Naive thymus-derived CD4-positive, alpha-beta T cell (primary cell): ENCODE measurements around the gene ATF7IP. TPM values are rescaled to one million over a fixed set of nuclear protein-coding genes. Genes with fewer than 3 reads are reported as not detected.
"Not testable (repeated sequence)": the region's sequence is repeated elsewhere in the genome, so short reads cannot be mapped to it uniquely, and the experiment has no call there.

Experiments
- ATAC-seq: fragments of 150-1000 bp; cut with Tn5 transposase; 2 replicates; pipeline ENCODE4 v1.10.0; 2021; ENCODE audit warnings: mild to moderate bottlenecking, moderate library complexity
- CTCF ChIA-PET: fragments of 350-600 bp; sonication (Branson Sonifier 250); formaldehyde crosslinking; loops from one replicate; lab custom pipeline; 2021; ENCODE audit warnings: antibody characterized with exemption; lab: Charles Lee
- POLR2A ChIA-PET: fragments of 350-600 bp; sonication (Branson Sonifier 250); formaldehyde crosslinking; loops from one replicate; lab custom pipeline; 2021; ENCODE audit warnings: antibody characterized with exemption, inconsistent platforms; lab: Charles Lee
- DNase-seq, 9 donors: peaks; one replicate each; pipeline versions ENCODE4 v3.0.0 to v3.0.0-alpha.2; 2020 to 2022; ENCODE audit warnings: mixed read lengths in 1 of 9
- H3K27ac ChIP-seq: one replicate; pipeline ENCODE4 v1.7.0; 2013; ENCODE audit warnings: mild to moderate bottlenecking, low read depth, low read length, moderate library complexity
- H3K27me3 ChIP-seq, 2 donors: one replicate each; pipeline ENCODE4 v1.7.0; 2013; ENCODE audit warnings: low read length in 2 of 2, mild to moderate bottlenecking in 2 of 2, moderate library complexity in 2 of 2; ENCODE audit not compliant: control insufficient read depth in 2 of 2, insufficient read depth in 2 of 2
- H3K36me3 ChIP-seq, 3 experiments: 1 replicate in 2 of 3; 2 replicates in 1 of 3; pipeline ENCODE4 v1.7.0; 2013; ENCODE audit warnings: low read length in 3 of 3, mild to moderate bottlenecking in 3 of 3, moderate library complexity in 1 of 3; ENCODE audit not compliant: insufficient read depth in 3 of 3, control insufficient read depth in 2 of 3
- H3K4me1 ChIP-seq, 2 donors: one replicate each; pipeline ENCODE4 v1.7.0; 2013; ENCODE audit warnings: low read length in 2 of 2, mild to moderate bottlenecking in 2 of 2, moderate library complexity in 1 of 2; ENCODE audit not compliant: control insufficient read depth in 2 of 2, insufficient read depth in 2 of 2
- H3K4me3 ChIP-seq: 2 replicates; pipeline ENCODE4 v1.7.0; 2013; ENCODE audit warnings: mild to moderate bottlenecking, low read length
- H3K9me3 ChIP-seq, 3 experiments: 1 replicate in 2 of 3; 2 replicates in 1 of 3; pipeline ENCODE4 v1.7.0; 2013; ENCODE audit warnings: low read length in 3 of 3; ENCODE audit not compliant: control insufficient read depth in 2 of 3
- H3K27ac Mint-ChIP-seq, 9 donors: one replicate each; pipeline ENCODE4 v1.8.0; 2020 to 2022; ENCODE audit warnings: mixed read lengths in 9 of 9, mild to moderate bottlenecking in 8 of 9, moderate library complexity in 5 of 9, inconsistent platforms in 2 of 9
- H3K27me3 Mint-ChIP-seq, 5 donors: one replicate each; pipeline ENCODE4 v1.8.0; 2021 to 2022; ENCODE audit warnings: mixed read lengths in 5 of 5, mild to moderate bottlenecking in 1 of 5
- H3K36me3 Mint-ChIP-seq, 5 donors: one replicate each; pipeline ENCODE4 v1.8.0; 2020 to 2022; ENCODE audit warnings: mixed read lengths in 5 of 5, mild to moderate bottlenecking in 3 of 5, inconsistent platforms in 1 of 5
- H3K4me1 Mint-ChIP-seq, 7 donors: one replicate each; pipeline ENCODE4 v1.8.0; 2020 to 2022; ENCODE audit warnings: mixed read lengths in 7 of 7, mild to moderate bottlenecking in 3 of 7, inconsistent platforms in 1 of 7
- H3K4me3 Mint-ChIP-seq, 10 donors: one replicate each; pipeline ENCODE4 v1.8.0; 2020 to 2022; ENCODE audit warnings: mild to moderate bottlenecking in 10 of 10, mixed read lengths in 10 of 10, moderate library complexity in 6 of 10, inconsistent platforms in 2 of 10
- H3K9me3 Mint-ChIP-seq, 11 donors: one replicate each; pipeline ENCODE4 v1.8.0; 2020 to 2022; ENCODE audit warnings: mixed read lengths in 11 of 11, mild to moderate bottlenecking in 4 of 11, inconsistent platforms in 1 of 11, moderate library complexity in 1 of 11
- intact Hi-C, 2 donors: fragments of 100-400 bp; cut with micrococcal nuclease; formaldehyde crosslinking; loops; one replicate each; pipeline ENCODE4 v1.15.1; 2023
- polyA plus RNA-seq, 2 donors: library from polyadenylated mRNA; unstranded; fragments of 300-500 nt; fragmentation: Illumina TruSeq; gene quantifications; one replicate each; pipeline ENCODE4 v1.2.3, GENCODE V29; 2021
- total RNA-seq, 6 experiments: library from RNA in 5 of 6; stranded (reverse) in 5 of 6; gene quantifications; 1 replicate in 5 of 6; 2 replicates in 1 of 6; pipeline ENCODE4 v1.2.3 and lab custom pipeline; 2021 to 2026

The ATF7IP gene
- total and polyA plus RNA-seq, 7 experiments from 2014 or later, result 92.7 to 181 (median 134) TPM

GRCh38 chr12:14403293-14403692, 37.8 kb downstream of the ATF7IP start:
- Mint-ChIP-seq H3K4me3 (peak overlapping the region in 7 of 10 donors; percentile 28 to 68 (median 61)), H3K27ac (peak overlapping the region; percentile 28 to 92 (median 78)), H3K27me3 (no peaks in the 10 kb centered on the region), H3K4me1 (peaks cover 51 to 89% (median 77%) of the 10 kb centered on the region in 7 donors), H3K36me3 (peaks cover 0 to 25% (median 10%) of the 10 kb centered on the region in 5 donors), H3K9me3 (peaks cover 0 to 5% (median 0%) of the 10 kb centered on the region in 11 donors)
- CTCF ChIA-PET, result interaction anchor here (0.6 to 1.5 kb wide), 3 partner anchors 19 to 37 kb away, joined by 3 to 5 read pairs (median 3); no protein-coding TSS in a partner anchor
- intact Hi-C loops, result loop anchor here (1.0 kb wide), 2 partner anchors 8 to 9 kb away; no protein-coding TSS in a partner anchor
- DNase-seq (no peak), ATAC-seq (peak; percentile 24)
- H3K4me1 ChIP-seq, result peaks cover 57 to 58% of the 10 kb centered on the region in 2 donors
- peak overlapping the region; percentile 19 for H3K4me3 ChIP-seq
- H3K36me3 ChIP-seq, result no peaks in the 10 kb centered on the region
- H3K27me3 ChIP-seq, result no peaks in the 10 kb centered on the region
- POLR2A ChIA-PET, result interaction anchor here (1.7 to 3.9 kb wide), 2 partner anchors 12 to 37 kb away, joined by 9 to 15 read pairs; partner anchors contain the start of gene ATF7IP
- no peaks in the 10 kb centered on the region for H3K9me3 ChIP-seq
- peak overlapping the region; percentile 39 for H3K27ac ChIP-seq

GRCh38 chr12:14403711-14404196, 38.3 kb downstream of the ATF7IP start:
- Mint-ChIP-seq H3K4me1 (peaks cover 51 to 89% (median 77%) of the 10 kb centered on the region in 7 donors), H3K36me3 (peaks cover 0 to 26% (median 11%) of the 10 kb centered on the region in 5 donors), H3K27ac (peak overlapping the region; percentile 60 to 92 (median 83)), H3K4me3 (peak overlapping the region; percentile 7 to 68 (median 64)), H3K27me3 (no peaks in the 10 kb centered on the region), H3K9me3 (peaks cover 0 to 5% (median 0%) of the 10 kb centered on the region in 11 donors)
- Histone ChIP-seq H3K36me3 (peaks cover 0 to under 1% (median 0%) of the 10 kb centered on the region in 3 experiments), H3K27ac (peak overlapping the region; percentile 39), H3K4me3 (peak overlapping the region; percentile 19), H3K4me1 (peaks cover 55 to 60% of the 10 kb centered on the region in 2 donors), H3K9me3 (no peaks in the 10 kb centered on the region), H3K27me3 (no peaks in the 10 kb centered on the region)
- intact Hi-C loops, result loop anchor here (1.0 kb wide), 2 partner anchors 8 to 9 kb away; no protein-coding TSS in a partner anchor
- ChIA-PET POLR2A (interaction anchor here (0.6 to 3.9 kb wide), 3 partner anchors 11 to 400 kb away, joined by 3 to 15 read pairs (median 4); partner anchors contain the start of gene C12orf60), CTCF (interaction anchor here (0.6 to 1.5 kb wide), 2 partner anchors 25 to 38 kb away, joined by 3 to 5 read pairs; no protein-coding TSS in a partner anchor)
- ATAC-seq, result peak; percentile 81
- DNase-seq, result peak in 6 of 9 donors; percentile 32 to 69 (median 49)

GRCh38 chr12:14405407-14405806, 39.9 kb downstream of the ATF7IP start:
- H3K4me1 Mint-ChIP-seq, result peaks cover 44 to 84% (median 76%) of the 10 kb centered on the region in 7 donors
- CTCF ChIA-PET, H3K27me3 ChIP-seq, H3K27ac ChIP-seq, H3K27me3 Mint-ChIP-seq, H3K4me3 ChIP-seq, DNase-seq, H3K9me3 ChIP-seq, H3K9me3 Mint-ChIP-seq, ATAC-seq, H3K36me3 ChIP-seq: not testable (repeated sequence)
- H3K27ac Mint-ChIP-seq, result peak overlapping the region in 4 of 9 donors; percentile 42 to 86 (median 63)
- POLR2A ChIA-PET, result interaction anchor here (0.6 to 3.9 kb wide), 4 partner anchors 10 to 366 kb away, joined by 3 to 15 read pairs (median 4); no protein-coding TSS in a partner anchor
- peaks cover 52 to 56% of the 10 kb centered on the region in 2 donors for H3K4me1 ChIP-seq
- H3K36me3 Mint-ChIP-seq, result peaks cover 0 to 27% (median 15%) of the 10 kb centered on the region in 5 donors
- peak overlapping the region in 4 of 10 donors; percentile 12 to 68 (median 26) for H3K4me3 Mint-ChIP-seq
- intact Hi-C loops, result loop anchor here in 1 of 2 donors (5.0 kb wide), 1 partner anchor 547 kb away; no protein-coding TSS in a partner anchor

- Mint-ChIP-seq H3K36me3 (peaks cover 0 to 38% (median 22%) of the 10 kb centered on the region in 5 donors), H3K27me3 (no peaks in the 10 kb centered on the region), H3K4me3 (peak overlapping the region in 7 of 10 donors; percentile 19 to 50 (median 28)), H3K4me1 (peaks cover 33 to 79% (median 73%) of the 10 kb centered on the region in 7 donors), H3K9me3 (peaks cover 0 to 9% (median 1%) of the 10 kb centered on the region in 11 donors), H3K27ac (peak overlapping the region in 6 of 9 donors; percentile 15 to 75 (median 43))
- ATAC-seq (peak; percentile 69), DNase-seq (peak in 2 of 9 donors; percentile 23 to 36)
- Histone ChIP-seq H3K4me3 (no peak overlapping the region), H3K27me3 (no peaks in the 10 kb centered on the region), H3K4me1 (peaks cover 51 to 67% of the 10 kb centered on the region in 2 donors), H3K27ac (no peak overlapping the region), H3K36me3 (peaks cover 0 to 3% (median 0%) of the 10 kb centered on the region in 3 experiments), H3K9me3 (no peaks in the 10 kb centered on the region)
- intact Hi-C loops, result loop anchor here in 1 of 2 donors (5.0 kb wide), 1 partner anchor 544 kb away; no protein-coding TSS in a partner anchor
- CTCF ChIA-PET, result interaction anchor here (0.9 to 1.2 kb wide), 2 partner anchors 9 to 42 kb away, joined by 3 to 4 read pairs; partner anchors contain the start of gene ATF7IP
- POLR2A ChIA-PET, result interaction anchor here (1.0 to 1.3 kb wide), 2 partner anchors 8 to 43 kb away, joined by 3 to 6 read pairs; partner anchors contain the start of gene ATF7IP
Observed at GRCh38 chr12:14408208-14408607, 42.7 kb downstream of the ATF7IP start.

GRCh38 chr12:14410177-14410576, 44.7 kb downstream of the ATF7IP start:
- no peaks in the 10 kb centered on the region for H3K27me3 Mint-ChIP-seq
- H3K4me3 ChIP-seq, result no peak overlapping the region
- peaks cover 0 to 9% (median 1%) of the 10 kb centered on the region in 11 donors for H3K9me3 Mint-ChIP-seq
- H3K36me3 Mint-ChIP-seq, result peaks cover 0 to 38% (median 18%) of the 10 kb centered on the region in 5 donors
- POLR2A ChIA-PET, result interaction anchor here (0.6 to 1.1 kb wide), 2 partner anchors 45 to 1183 kb away, joined by 3 to 5 read pairs; partner anchors contain the start of gene ATF7IP
- H3K4me1 Mint-ChIP-seq, result peaks cover 27 to 79% (median 70%) of the 10 kb centered on the region in 7 donors
- no peaks in the 10 kb centered on the region for H3K9me3 ChIP-seq
- no peak overlapping the region for H3K4me3 Mint-ChIP-seq
- DNase-seq, result no peak
- no peak for ATAC-seq
- H3K4me1 ChIP-seq, result peaks cover 50 to 67% of the 10 kb centered on the region in 2 donors
- no peaks in the 10 kb centered on the region for H3K27me3 ChIP-seq
- intact Hi-C loops, result loop anchor here in 1 of 2 donors (10.0 kb wide), 1 partner anchor 1305 kb away; the partner anchor contains the start of gene GSG1
- no peak overlapping the region for H3K27ac ChIP-seq
- CTCF ChIA-PET, result no interaction called here
- no peak overlapping the region for H3K27ac Mint-ChIP-seq
- H3K36me3 ChIP-seq, result peaks cover 0 to 3% (median 0%) of the 10 kb centered on the region in 3 experiments
